GM12878 (cell line): ENCODE data around the gene HTRA2.

Source experiments
- CEBPB ChIP-seq, 2 experiments: fragments of 150-350 bp in 1 of 2; IDR thresholded peaks; 2 replicates each; pipeline ENCODE4 v1.6.1; 2012 to 2014; ENCODE audit warnings: low read depth in 2 of 2, low read length in 2 of 2, borderline replicate concordance in 1 of 2, inconsistent platforms in 1 of 2
- HCFC1 ChIP-seq: fragments of 150-350 bp; IDR thresholded peaks from 2 replicates; pipeline ENCODE4 v1.6.1; 2014; ENCODE audit warnings: low read length
- HDGF ChIP-seq: fragments of 450-650 bp; IDR thresholded peaks from 2 replicates; pipeline ENCODE4 v1.6.1; 2016; ENCODE audit warnings: antibody characterized with exemption
- MEF2A ChIP-seq: IDR thresholded peaks from 2 replicates; pipeline ENCODE4 v1.6.1; 2011; ENCODE audit warnings: low read depth, mild to moderate bottlenecking, low read length, moderate library complexity; ENCODE audit not compliant: insufficient read depth
- NFIC ChIP-seq: IDR thresholded peaks from 2 replicates; pipeline ENCODE4 v1.6.1; 2012; ENCODE audit warnings: low read depth, mild to moderate bottlenecking, inconsistent platforms, low read length, moderate library complexity
- RCOR1 ChIP-seq: conservative IDR thresholded peaks from 2 replicates; pipeline ENCODE4 v1.6.1; 2012; ENCODE audit warnings: low read depth, low read length, improper control_type of control experiment
- ZZZ3 ChIP-seq: IDR thresholded peaks from 2 replicates; pipeline ENCODE4 v1.6.1; 2011; ENCODE audit warnings: low read depth; ENCODE audit not compliant: control insufficient read depth, insufficient read length

DNA sequence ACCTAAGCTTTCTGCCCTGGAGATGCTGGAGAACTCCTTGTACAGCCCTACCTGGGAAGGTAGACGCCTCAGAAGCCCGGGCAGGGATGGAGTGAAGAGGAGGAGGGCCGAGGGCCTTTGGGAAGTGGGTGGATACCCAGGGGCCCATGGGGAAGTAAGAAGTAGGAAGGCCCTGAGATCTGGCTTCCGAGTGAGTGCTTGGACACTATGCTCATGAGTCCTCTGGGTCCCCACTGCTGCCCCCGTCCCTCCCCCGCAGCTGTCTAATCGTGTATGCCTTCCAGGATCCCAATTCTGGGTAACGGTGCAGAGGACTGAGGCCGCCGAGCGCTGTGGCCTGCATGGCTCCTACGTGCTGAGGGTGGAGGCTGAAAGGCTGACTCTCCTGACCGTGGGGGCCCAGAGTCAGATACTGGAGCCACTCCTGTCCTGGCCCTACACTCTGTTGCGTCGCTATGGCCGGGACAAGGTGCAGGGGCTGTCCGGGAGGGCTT lies 25.9 kb downstream of the HTRA2 start:
- TF ChIP-seq NFIC (no peak), HDGF (no peak), MEF2A (no peak), ZZZ3 (no peak), RCOR1 (no peak), CEBPB (IDR thresholded peaks at IDR 0.05; ENCODE audit: borderline replicate concordance in 1 of 2, low read depth in 2 of 2, low read length in 2 of 2) (no peak), HCFC1 (no peak)
